GM12892 (cell line): ENCODE data around the gene B3GNT5.

Source experiments
- POLR2A ChIP-seq: IDR thresholded peaks from 2 replicates; pipeline ENCODE4 v1.6.1; 2011; ENCODE audit warnings: low read depth, low read length, control low read depth
- POLR2AphosphoS5 ChIP-seq: IDR thresholded peaks from 2 replicates; pipeline ENCODE4 v1.6.1; 2011; ENCODE audit warnings: low read depth, low read length, control low read depth

- TF ChIP-seq POLR2A (no peak), POLR2AphosphoS5 (no peak)
Measured at GRCh38 chr3:183308751-183309150, 55.7 kb downstream of the B3GNT5 start.
